Tibial nerve (tissue), 4 donors: Measurements from ENCODE around the gene SHLD2. TPM values are rescaled to one million over a fixed set of nuclear protein-coding genes. Genes with fewer than 3 reads are reported as not detected.

ENCODE experiments used
- DNase-seq, 2 donors: peaks; one replicate each; pipeline ENCODE4 v3.0.0-alpha.2; 2019; ENCODE audit warnings: low spot score in 2 of 2
- H3K27ac ChIP-seq, 4 donors: fragments of 200-600 bp; sonication (generic) in 3 of 4; one replicate each; pipeline ENCODE4 v1.5.1; 2017 to 2019; ENCODE audit warnings: mild to moderate bottlenecking in 1 of 4
- H3K27me3 ChIP-seq, 2 donors: fragments of 200-600 bp; sonication (generic) in 1 of 2; one replicate each; pipeline versions ENCODE4 v1.5.1 to v1.6.0; 2017 to 2019
- H3K36me3 ChIP-seq, 3 donors: fragments of 200-600 bp; sonication (generic); one replicate each; pipeline ENCODE4 v1.5.1; 2018 to 2019
- H3K4me1 ChIP-seq, 4 donors: fragments of 200-600 bp; sonication (generic) in 3 of 4; one replicate each; pipeline ENCODE4 v1.5.1; 2017 to 2019
- H3K4me3 ChIP-seq, 4 donors: fragments of 200-600 bp; sonication (generic) in 3 of 4; one replicate each; pipeline ENCODE4 v1.5.1; 2017 to 2019; ENCODE audit warnings: mild to moderate bottlenecking in 1 of 4, moderate library complexity in 1 of 4
- H3K9me3 ChIP-seq, 4 donors: fragments of 200-600 bp; sonication (generic) in 3 of 4; one replicate each; pipeline ENCODE4 v1.5.1; 2017 to 2019
- EP300 ChIP-seq, 2 donors: sonication (generic); formaldehyde crosslinking; IDR thresholded peaks; one replicate each; pipeline ENCODE4 v1.6.1; 2017; ENCODE audit warnings: antibody characterized with exemption in 2 of 2, mild to moderate bottlenecking in 1 of 2
- POLR2A ChIP-seq, 2 donors: fragments of 450-650 bp; IDR thresholded peaks; one replicate each; pipeline ENCODE4 v1.6.1; 2017; ENCODE audit warnings: antibody characterized with exemption in 2 of 2, mild to moderate bottlenecking in 2 of 2, moderate library complexity in 2 of 2
- WGBS, 2 donors: methylation state at CpG; one replicate each; pipeline ENCODE4 v1.1.5; 2018; 5-methylcytosine and 5-hydroxymethylcytosine counted together
- total RNA-seq, 4 donors: library from RNA; depleted of rRNA; stranded (reverse); fragments of >200 nt; gene quantifications; one replicate each; pipeline ENCODE4 v1.1.0, GENCODE V29; 2016
- TF ChIP-seq, protein P1 (sequence below), 5 experiments: fragments of 200-600 bp in 3 of 5; fragments of 450-650 bp in 2 of 5; sonication (generic) in 3 of 5; IDR thresholded peaks; one replicate each; pipeline ENCODE4 v1.5.1; 2016 to 2019; ENCODE audit warnings: antibody characterized with exemption in 5 of 5, mild to moderate bottlenecking in 3 of 5, moderate library complexity in 2 of 5

Gene SHLD2
- total RNA-seq, 4 donors from 2014 or later, result 14.1 to 39.6 (median 28.6) TPM

GRCh38 chr10:87089746-87090145, 5.3 kb upstream of the SHLD2 start:
- no peaks in the 10 kb centered on the region for H3K27me3 ChIP-seq
- no peaks in the 10 kb centered on the region for H3K9me3 ChIP-seq
- 82 to 84% methylated on average over 4 of the region's 4 CpGs for WGBS, 2 donors
- peak overlapping the region in 1 of 4 donors; percentile 97 for H3K27ac ChIP-seq
- H3K36me3 ChIP-seq, result peaks cover 0 to 7% (median 0%) of the 10 kb centered on the region in 3 donors
- no peak for DNase-seq
- TF ChIP-seq, protein P1, sequence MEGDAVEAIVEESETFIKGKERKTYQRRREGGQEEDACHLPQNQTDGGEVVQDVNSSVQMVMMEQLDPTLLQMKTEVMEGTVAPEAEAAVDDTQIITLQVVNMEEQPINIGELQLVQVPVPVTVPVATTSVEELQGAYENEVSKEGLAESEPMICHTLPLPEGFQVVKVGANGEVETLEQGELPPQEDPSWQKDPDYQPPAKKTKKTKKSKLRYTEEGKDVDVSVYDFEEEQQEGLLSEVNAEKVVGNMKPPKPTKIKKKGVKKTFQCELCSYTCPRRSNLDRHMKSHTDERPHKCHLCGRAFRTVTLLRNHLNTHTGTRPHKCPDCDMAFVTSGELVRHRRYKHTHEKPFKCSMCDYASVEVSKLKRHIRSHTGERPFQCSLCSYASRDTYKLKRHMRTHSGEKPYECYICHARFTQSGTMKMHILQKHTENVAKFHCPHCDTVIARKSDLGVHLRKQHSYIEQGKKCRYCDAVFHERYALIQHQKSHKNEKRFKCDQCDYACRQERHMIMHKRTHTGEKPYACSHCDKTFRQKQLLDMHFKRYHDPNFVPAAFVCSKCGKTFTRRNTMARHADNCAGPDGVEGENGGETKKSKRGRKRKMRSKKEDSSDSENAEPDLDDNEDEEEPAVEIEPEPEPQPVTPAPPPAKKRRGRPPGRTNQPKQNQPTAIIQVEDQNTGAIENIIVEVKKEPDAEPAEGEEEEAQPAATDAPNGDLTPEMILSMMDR (IDR thresholded peaks at IDR 0.05), result no peak
- TF ChIP-seq POLR2A (IDR thresholded peaks at IDR 0.05), result no peak
- no peak for TF ChIP-seq EP300 (IDR thresholded peaks at IDR 0.05)
- H3K4me1 ChIP-seq, result peaks cover 0 to 58% (median 21%) of the 10 kb centered on the region in 4 donors
- no peak overlapping the region for H3K4me3 ChIP-seq

- peaks cover 0 to 57% (median 18%) of the 10 kb centered on the region in 4 donors for H3K4me1 ChIP-seq
- H3K9me3 ChIP-seq, result no peaks in the 10 kb centered on the region
- no peaks in the 10 kb centered on the region for H3K27me3 ChIP-seq
- no peak overlapping the region for H3K4me3 ChIP-seq
- no peak for DNase-seq
- peaks cover 0 to 7% (median 0%) of the 10 kb centered on the region in 3 donors for H3K36me3 ChIP-seq
- peak overlapping the region in 1 of 4 donors; percentile 97 for H3K27ac ChIP-seq
- 52 to 58% methylated on average over 4 of the region's 4 CpGs for WGBS, 2 donors
- TF ChIP-seq, protein P1 (IDR thresholded peaks at IDR 0.05), result no peak
- TF ChIP-seq EP300 (IDR thresholded peaks at IDR 0.05), result no peak
- TF ChIP-seq POLR2A (IDR thresholded peaks at IDR 0.05), result no peak
Observed at GRCh38 chr10:87090779-87091178, 4.2 kb upstream of the SHLD2 start.

DNA sequence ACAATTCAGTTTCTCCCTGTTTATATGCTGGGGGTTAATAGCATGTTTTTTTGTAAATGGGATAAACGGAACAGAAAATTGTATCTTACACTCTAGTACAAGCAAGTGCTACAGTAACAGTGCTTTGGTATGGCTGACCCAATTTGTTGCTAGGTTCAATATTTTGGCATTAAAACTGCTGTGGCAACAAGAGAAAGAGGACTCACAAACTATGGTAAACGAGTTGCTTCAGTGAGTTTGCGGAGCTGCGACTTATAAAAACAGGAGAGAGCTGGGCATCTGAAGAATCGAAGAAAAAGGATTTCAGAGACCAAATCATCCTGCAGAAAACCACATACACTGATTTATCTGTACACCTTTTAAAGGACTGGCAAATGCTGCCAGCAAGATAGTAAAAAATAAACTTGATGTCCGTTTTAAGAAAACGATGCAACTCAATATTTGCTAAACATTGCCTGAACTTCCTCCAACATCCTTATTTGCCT, 2.6 kb upstream of the SHLD2 start:
- WGBS, 2 donors, result 6 to 9% methylated on average over 7 of the region's 7 CpGs
- H3K27me3 ChIP-seq, result no peaks in the 10 kb centered on the region
- peaks cover 0 to 10% (median 0%) of the 10 kb centered on the region in 3 donors for H3K36me3 ChIP-seq
- H3K4me1 ChIP-seq, result peaks cover 0 to 60% (median 19%) of the 10 kb centered on the region in 4 donors
- no peaks in the 10 kb centered on the region for H3K9me3 ChIP-seq
- TF ChIP-seq, protein P1 (IDR thresholded peaks at IDR 0.05), result no peak
- TF ChIP-seq EP300 (IDR thresholded peaks at IDR 0.05) (no peak), POLR2A (IDR thresholded peaks at IDR 0.05) (no peak)
- no peak for DNase-seq
- H3K27ac ChIP-seq, result peak overlapping the region in 3 of 4 donors; percentile 92 to 97 (median 94)
- peak overlapping the region; percentile 55 to 96 (median 79) for H3K4me3 ChIP-seq

GRCh38 chr10:87092861-87093631, 2.0 kb upstream of the SHLD2 start:
- Histone ChIP-seq H3K4me1 (peaks cover 0 to 54% (median 19%) of the 10 kb centered on the region in 4 donors), H3K4me3 (peak overlapping the region; percentile 55 to 96 (median 79)), H3K9me3 (no peaks in the 10 kb centered on the region), H3K36me3 (peaks cover 0 to 16% (median 0%) of the 10 kb centered on the region in 3 donors), H3K27me3 (no peaks in the 10 kb centered on the region), H3K27ac (peak overlapping the region; percentile 79 to 97 (median 93))
- TF ChIP-seq, protein P1 (IDR thresholded peaks at IDR 0.05), result no peak
- TF ChIP-seq EP300 (IDR thresholded peaks at IDR 0.05) (no peak), POLR2A (IDR thresholded peaks at IDR 0.05) (peak in 1 of 2 donors; percentile 6)
- no peak for DNase-seq
- WGBS, 2 donors, result 4 to 7% methylated on average over 9 of the region's 9 CpGs
